IMR-90 (cell line): Measurements from ENCODE around the gene ARHGEF4. TPM values are rescaled to one million over a fixed set of nuclear protein-coding genes. Genes with fewer than 3 reads are reported as not detected.

Experiments used
- ATAC-seq: fragments of 200-7000 bp; cut with Tn5 transposase; 2 replicates; pipeline ENCODE4 v1.9.1; 2020; ENCODE audit warnings: low read depth, mild to moderate bottlenecking, moderate library complexity
- BruUV-seq: library from RNA; stranded (reverse); fragments of 400-500 nt; replicated peaks from 2 replicates; lab custom pipeline; 2021; lab: Mats Ljungman, UMichigan
- CTCF ChIA-PET: fragments of 300-600 bp; formaldehyde crosslinking; extraction: SDS; loops from one replicate; lab custom pipeline; 2021; ENCODE audit warnings: antibody characterized with exemption; lab: Yijun Ruan, JAX
- POLR2A ChIA-PET: fragments of 300-600 bp; sonication (Branson Sonifier 250); formaldehyde crosslinking; loops from one replicate; lab custom pipeline; 2022; ENCODE audit warnings: antibody characterized with exemption; ENCODE audit not compliant: unreplicated experiment; lab: Charles Lee
- DNase-seq: peaks from one replicate; pipeline ENCODE4 v3.0.0; 2013
- H2AFZ ChIP-seq: replicated peaks from 2 replicates; pipeline ENCODE3; 2013; ENCODE audit warnings: low read length, mild to moderate bottlenecking; ENCODE audit not compliant: poor library complexity
- H2AK5ac ChIP-seq: 2 replicates; pipeline ENCODE4 v1.6.1; 2013; ENCODE audit warnings: low read depth, low read length, inconsistent platforms
- H2AK9ac ChIP-seq: replicated peaks from 2 replicates; pipeline ENCODE3; 2013; ENCODE audit warnings: mild to moderate bottlenecking, low read depth, low read length, moderate library complexity; ENCODE audit not compliant: poor library complexity
- H2BK120ac ChIP-seq: 2 replicates; pipeline ENCODE4 v1.6.1; 2013; ENCODE audit warnings: low read depth, low read length, inconsistent platforms
- H2BK15ac ChIP-seq: 3 replicates; pipeline ENCODE4 v1.6.1; 2013; ENCODE audit warnings: low read depth, low read length, inconsistent platforms
- H2BK20ac ChIP-seq: 2 replicates; pipeline ENCODE4 v1.6.1; 2013; ENCODE audit warnings: low read depth, mild to moderate bottlenecking, inconsistent platforms, low read length, moderate library complexity
- H2BK5ac ChIP-seq: 2 replicates; pipeline ENCODE4 v1.6.1; 2013; ENCODE audit warnings: mild to moderate bottlenecking, low read depth, low read length, inconsistent platforms; ENCODE audit not compliant: poor library complexity, severe bottlenecking
- H3K14ac ChIP-seq: replicated peaks from 2 replicates; pipeline ENCODE4 v1.6.1; 2013; ENCODE audit warnings: low read depth, low read length, inconsistent platforms
- H3K18ac ChIP-seq: 2 replicates; pipeline ENCODE4 v1.6.1; 2013; ENCODE audit warnings: low read depth, low read length, control low read depth
- H3K23ac ChIP-seq: 2 replicates; pipeline ENCODE4 v1.6.1; 2013; ENCODE audit warnings: low read depth, low read length, inconsistent platforms
- H3K27ac ChIP-seq: 2 replicates; pipeline ENCODE4 v1.5.1; 2013; ENCODE audit warnings: mild to moderate bottlenecking, control low read depth, low read length; ENCODE audit not compliant: insufficient read depth
- H3K27me3 ChIP-seq: 2 replicates; pipeline ENCODE4 v1.6.1; 2013; ENCODE audit warnings: low read length; ENCODE audit not compliant: control insufficient read depth, insufficient read depth
- H3K36me3 ChIP-seq: 2 replicates; pipeline ENCODE4 v1.6.1; 2013; ENCODE audit warnings: low read length, mixed read lengths; ENCODE audit not compliant: control insufficient read depth, insufficient read depth
- H3K4ac ChIP-seq: 2 replicates; pipeline ENCODE4 v1.6.1; 2013; ENCODE audit warnings: low read depth, low read length, inconsistent platforms
- H3K4me1 ChIP-seq: 2 replicates; pipeline ENCODE4 v1.6.1; 2013; ENCODE audit warnings: low read length, mixed read lengths; ENCODE audit not compliant: control insufficient read depth, insufficient read depth
- H3K4me2 ChIP-seq: 2 replicates; pipeline ENCODE4 v1.6.1; 2013; ENCODE audit warnings: low read depth, mild to moderate bottlenecking, control low read depth, low read length, moderate library complexity
- H3K4me3 ChIP-seq: 2 replicates; pipeline ENCODE4 v1.5.1; 2013; ENCODE audit warnings: low read depth, mild to moderate bottlenecking, control low read depth, low read length, moderate library complexity; ENCODE audit not compliant: insufficient read depth
- H3K56ac ChIP-seq: 2 replicates; pipeline ENCODE4 v1.6.1; 2013; ENCODE audit warnings: low read length, inconsistent platforms; ENCODE audit not compliant: insufficient read depth; ENCODE audit errors: extremely low read depth
- H3K79me1 ChIP-seq, 2 experiments: 2 replicates each; pipeline ENCODE4 v1.6.1; 2013; ENCODE audit warnings: low read length in 2 of 2, inconsistent platforms in 1 of 2, low read depth in 1 of 2
- H3K9ac ChIP-seq: 2 replicates; pipeline ENCODE4 v1.6.1; 2013; ENCODE audit warnings: low read depth, low read length, control low read depth
- H3K9me1 ChIP-seq: 2 replicates; pipeline ENCODE4 v1.6.1; 2013; ENCODE audit warnings: low read length, inconsistent platforms; ENCODE audit not compliant: insufficient read depth
- H3K9me3 ChIP-seq: 2 replicates; pipeline ENCODE4 v1.6.1; 2013; ENCODE audit warnings: low read length; ENCODE audit not compliant: control insufficient read depth, insufficient read depth
- H4K20me1 ChIP-seq: 2 replicates; pipeline ENCODE4 v1.6.1; 2013; ENCODE audit warnings: low read length, inconsistent platforms; ENCODE audit not compliant: insufficient read depth
- H4K5ac ChIP-seq: 2 replicates; pipeline ENCODE4 v1.6.1; 2013; ENCODE audit warnings: mild to moderate bottlenecking, low read depth, low read length, control low read depth
- H4K8ac ChIP-seq, 2 experiments: 2 replicates each; pipeline ENCODE4 v1.6.1; 2013; ENCODE audit warnings: low read depth in 2 of 2, low read length in 2 of 2, control low read depth in 1 of 2, inconsistent platforms in 1 of 2
- H4K91ac ChIP-seq: 2 replicates; pipeline ENCODE4 v1.6.1; 2013; ENCODE audit warnings: low read depth, low read length, inconsistent platforms; ENCODE audit not compliant: insufficient read depth
- CEBPB ChIP-seq: IDR thresholded peaks from 2 replicates; pipeline ENCODE4 v1.6.1; 2012; ENCODE audit warnings: low read depth, low read length, improper control_type of control experiment
- CHD1 ChIP-seq: IDR thresholded peaks from 2 replicates; pipeline ENCODE4 v1.6.1; 2012; ENCODE audit warnings: low read depth, low read length, improper control_type of control experiment
- FOS ChIP-seq: fragments of 150-350 bp; IDR thresholded peaks from 2 replicates; pipeline ENCODE4 v1.6.1; 2016; ENCODE audit warnings: low read depth, low read length
- MAZ ChIP-seq: IDR thresholded peaks from 2 replicates; pipeline ENCODE4 v1.6.1; 2012; ENCODE audit warnings: low read depth, mild to moderate bottlenecking, low read length, improper control_type of control experiment, moderate library complexity, borderline replicate concordance
- NFE2L2 ChIP-seq: fragments of 150-350 bp; IDR thresholded peaks from 2 replicates; pipeline ENCODE4 v1.6.1; 2016; ENCODE audit warnings: low read depth, mild to moderate bottlenecking, low read length
- POLR2A ChIP-seq: IDR thresholded peaks from 2 replicates; pipeline ENCODE4 v1.6.1; 2012; ENCODE audit warnings: mild to moderate bottlenecking, low read depth, low read length
- RAD21 ChIP-seq: IDR thresholded peaks from 2 replicates; pipeline ENCODE4 v1.6.1; 2012; ENCODE audit warnings: low read length, improper control_type of control experiment
- WGBS, 2 experiments: methylation state at CpG; one replicate each; pipeline versions ENCODE4 v1.1.5 to v1.1.7; 2013; ENCODE audit warnings: missing lambda C conversion rate in 2 of 2; ENCODE audit not compliant: insufficient read length in 1 of 2; ENCODE audit errors: extremely low coverage in 2 of 2; 5-methylcytosine and 5-hydroxymethylcytosine counted together
- dilution Hi-C: fragments of 300-500 bp; cut with HindIII; formaldehyde crosslinking; loops from one replicate; pipeline ENCODE4 v1.14.3; 2018; ENCODE audit warnings: low sequenced_read_pairs; ENCODE audit not compliant: unreplicated experiment
- in situ Hi-C: fragments of 300-500 bp; cut with MboI; formaldehyde crosslinking; loops from 3 replicates; pipeline ENCODE4 v1.14.3; 2019; ENCODE audit warnings: low sequenced_read_pairs, inconsistent platforms, mixed read lengths
- intact Hi-C: fragments of 100-400 bp; cut with micrococcal nuclease; formaldehyde crosslinking; loops from 2 replicates; pipeline ENCODE4 v1.10.0; 2022
- polyA plus RNA-seq, 3 experiments: library from polyadenylated mRNA; depleted of rRNA; stranded (reverse); fragments of >200 nt; gene quantifications; 2 replicates each; pipeline ENCODE4 v1.2.3, GENCODE V29; 2012; ENCODE audit warnings: low replicate concordance in 1 of 3
- total RNA-seq: library from RNA; depleted of rRNA; stranded (reverse); fragments of >200 nt; gene quantifications from 2 replicates; pipeline ENCODE4 v1.2.3, GENCODE V29; 2012
- TF ChIP-seq, protein P1 (sequence below): fragments of 150-350 bp; IDR thresholded peaks from 2 replicates; pipeline ENCODE4 v1.6.1; 2016; ENCODE audit warnings: low read depth, mild to moderate bottlenecking, low read length, moderate library complexity, borderline replicate concordance

Gene ARHGEF4
- total and polyA plus RNA-seq, 2 of the 4 experiments (the other 2 are of a cell fraction) = 2.7 to 5.0 TPM

DNA sequence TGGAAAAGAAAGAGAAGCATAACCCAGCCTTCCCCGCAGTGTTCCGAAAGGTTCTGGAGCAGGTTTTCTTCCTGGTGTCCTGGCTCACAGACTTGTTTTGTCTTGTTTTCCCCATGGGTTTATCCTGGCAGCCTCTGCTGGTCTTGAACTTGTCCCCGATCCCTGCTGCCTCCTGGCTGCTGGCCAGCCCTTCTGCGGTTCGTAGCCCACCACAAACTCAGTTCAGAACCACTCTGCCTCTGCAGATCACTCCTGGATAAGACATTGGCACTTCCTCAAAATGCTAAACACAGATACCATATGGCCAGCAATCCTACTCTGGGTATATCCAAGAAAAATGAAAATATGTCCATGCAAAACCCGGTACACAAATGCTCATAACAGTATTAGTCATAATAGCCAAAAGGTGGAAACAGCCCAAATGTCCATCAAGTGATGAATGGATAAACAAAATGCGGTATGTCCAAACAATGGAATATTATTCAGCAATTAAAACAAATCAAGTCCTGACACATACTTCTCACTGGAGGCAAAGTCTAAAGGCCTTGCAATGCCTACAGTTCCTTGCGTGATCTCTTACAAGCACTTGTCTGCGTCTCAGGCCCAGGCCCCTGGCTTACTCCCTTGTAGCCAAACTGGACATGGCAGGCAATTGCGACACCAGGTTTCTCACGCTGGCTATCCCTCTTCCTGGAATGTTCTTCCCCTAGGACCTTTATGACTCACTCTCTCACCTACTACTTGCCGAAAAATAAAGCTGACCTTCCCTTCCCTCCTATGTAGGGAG lies 28.0 kb upstream of the ARHGEF4 start:
- dilution Hi-C loops = no loop called here
- Histone ChIP-seq H2BK15ac (no peak overlapping the region), H4K20me1 (no peaks in the 10 kb centered on the region), H2BK5ac (no peak overlapping the region), H2AFZ (no peak overlapping the region), H2AK9ac (no peak overlapping the region), H3K18ac (no peak overlapping the region), H3K9ac (no peak overlapping the region), H3K4ac (no peak overlapping the region), H3K4me2 (no peak overlapping the region), H3K4me1 (no peaks in the 10 kb centered on the region), H4K5ac (no peak overlapping the region), H3K9me3 (no peaks in the 10 kb centered on the region), H4K8ac (no peak overlapping the region), H3K23ac (no peak overlapping the region), H3K27me3 (no peaks in the 10 kb centered on the region), H4K91ac (no peak overlapping the region), H2BK20ac (no peak overlapping the region), H3K56ac (no peak overlapping the region), H3K14ac (no peak overlapping the region), H3K9me1 (no peaks in the 10 kb centered on the region), H3K36me3 (no peaks in the 10 kb centered on the region), H2BK120ac (no peak overlapping the region), H3K27ac (no peak overlapping the region), H3K4me3 (no peak overlapping the region), H2AK5ac (no peak overlapping the region), H3K79me1 (no peaks in the 10 kb centered on the region)
- 68% methylated on average over 8 of the region's 12 CpGs; no CpG with 5 or more reads in 1 of the 2 experiments for WGBS, 2 experiments
- TF ChIP-seq FOS = no peak
- peak; percentile 56 for TF ChIP-seq CEBPB
- TF ChIP-seq CHD1 = no peak
- TF ChIP-seq NFE2L2 = no peak
- no peak for TF ChIP-seq RAD21
- no peak for TF ChIP-seq MAZ
- TF ChIP-seq POLR2A = no peak
- TF ChIP-seq, protein P1, sequence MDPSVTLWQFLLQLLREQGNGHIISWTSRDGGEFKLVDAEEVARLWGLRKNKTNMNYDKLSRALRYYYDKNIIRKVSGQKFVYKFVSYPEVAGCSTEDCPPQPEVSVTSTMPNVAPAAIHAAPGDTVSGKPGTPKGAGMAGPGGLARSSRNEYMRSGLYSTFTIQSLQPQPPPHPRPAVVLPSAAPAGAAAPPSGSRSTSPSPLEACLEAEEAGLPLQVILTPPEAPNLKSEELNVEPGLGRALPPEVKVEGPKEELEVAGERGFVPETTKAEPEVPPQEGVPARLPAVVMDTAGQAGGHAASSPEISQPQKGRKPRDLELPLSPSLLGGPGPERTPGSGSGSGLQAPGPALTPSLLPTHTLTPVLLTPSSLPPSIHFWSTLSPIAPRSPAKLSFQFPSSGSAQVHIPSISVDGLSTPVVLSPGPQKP = no peak
- POLR2A ChIA-PET = no interaction called here
- in situ Hi-C loops = no loop called here
- CTCF ChIA-PET = no interaction called here
- DNase-seq (no peak), ATAC-seq (no peak)
- BruUV-seq = no TSS peak
- intact Hi-C loops = no loop called here
